AML-193 (cell line): ENCODE results near the gene MSRB3.

Source experiments
- DNase-seq, 2 experiments: peaks; one replicate each; lab custom pipeline; 2025; lab: John Stamatoyannopoulos, UW

The MSRB3 gene

DNA sequence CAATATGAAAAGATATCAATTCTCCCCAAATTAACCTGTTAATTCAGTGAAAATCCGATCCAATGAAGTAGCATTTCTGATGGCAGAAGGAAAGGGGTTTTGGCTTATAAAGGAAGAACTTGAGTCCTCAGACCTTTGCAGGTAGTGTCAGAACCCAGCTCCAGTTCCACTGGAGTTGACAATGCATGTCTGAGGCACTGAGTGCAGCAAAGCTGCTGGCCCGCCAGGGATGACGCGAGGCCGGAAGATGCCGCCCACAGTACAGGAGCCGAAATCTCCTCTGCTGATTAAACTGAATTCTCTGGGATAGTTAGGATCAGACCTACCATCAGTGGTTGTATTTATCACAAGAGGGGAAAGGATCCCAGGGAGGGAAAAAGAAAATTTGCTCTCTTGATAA lies 220.7 kb downstream of the MSRB3 start:
- no peak for DNase-seq

DNA sequence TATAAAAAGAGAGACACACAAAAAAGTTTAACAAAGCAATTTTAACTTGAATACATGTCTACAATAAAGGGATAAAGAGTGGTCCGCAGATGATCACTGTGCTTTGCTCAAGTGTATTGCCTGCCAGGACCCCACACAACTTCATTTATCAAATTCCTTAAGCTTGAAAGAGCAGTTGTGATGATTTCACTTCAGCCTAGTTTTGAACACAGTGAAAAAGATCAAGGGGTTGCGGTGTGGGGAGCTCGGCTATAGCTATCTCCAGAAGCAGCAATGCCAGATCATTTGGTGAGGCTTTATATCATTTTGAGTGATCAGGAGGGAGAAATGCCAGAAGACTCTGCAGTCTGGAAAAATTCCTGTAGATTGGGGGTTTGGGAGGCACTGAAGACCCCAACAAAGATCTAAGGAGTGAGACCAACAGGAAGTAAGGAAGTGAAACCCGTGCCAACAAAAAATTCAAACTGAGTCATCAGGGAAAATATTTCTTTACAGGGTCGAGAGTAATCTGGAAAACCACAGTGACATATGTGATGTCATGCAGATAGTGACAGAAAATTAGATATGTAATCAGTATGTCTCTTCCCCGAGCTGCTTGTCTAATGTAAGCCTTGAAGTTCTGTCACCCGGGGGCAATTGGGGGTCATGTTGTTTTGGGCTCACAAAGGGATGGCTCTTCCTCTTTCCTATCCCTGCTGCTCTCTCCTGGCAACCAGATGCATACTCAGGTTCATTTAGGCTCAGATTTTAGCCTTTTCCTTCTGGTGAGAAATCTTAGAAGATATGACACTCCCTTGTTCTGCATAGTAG lies 221.8 kb downstream of the MSRB3 start:
- DNase-seq, result no peak

DNA sequence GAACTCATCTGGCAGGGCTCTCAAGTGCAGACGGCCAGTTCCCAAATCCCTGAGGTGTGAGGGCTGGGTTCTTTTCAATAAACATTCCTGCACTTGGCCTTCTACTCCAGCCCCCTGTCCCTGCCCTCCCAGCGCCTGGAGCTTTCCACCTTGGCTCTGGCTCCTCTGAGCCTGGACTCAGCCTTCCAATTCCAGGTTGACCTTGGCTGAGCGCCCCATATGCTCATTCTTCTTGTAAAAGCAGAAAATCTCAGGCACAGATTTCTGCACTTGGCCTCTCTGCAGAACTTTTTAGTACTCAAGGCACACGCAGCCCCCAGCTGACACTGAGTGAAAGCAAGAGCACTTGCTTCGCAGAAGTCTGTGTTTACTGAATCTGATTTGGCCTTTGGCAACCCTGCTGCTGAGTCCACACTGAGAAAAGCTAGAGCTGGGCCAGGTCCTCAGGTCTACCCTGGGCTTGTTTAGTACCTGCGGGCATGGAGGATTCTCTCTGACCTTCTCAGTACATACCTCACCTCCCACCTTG lies 222.7 kb downstream of the MSRB3 start:
- no peak for DNase-seq

DNA sequence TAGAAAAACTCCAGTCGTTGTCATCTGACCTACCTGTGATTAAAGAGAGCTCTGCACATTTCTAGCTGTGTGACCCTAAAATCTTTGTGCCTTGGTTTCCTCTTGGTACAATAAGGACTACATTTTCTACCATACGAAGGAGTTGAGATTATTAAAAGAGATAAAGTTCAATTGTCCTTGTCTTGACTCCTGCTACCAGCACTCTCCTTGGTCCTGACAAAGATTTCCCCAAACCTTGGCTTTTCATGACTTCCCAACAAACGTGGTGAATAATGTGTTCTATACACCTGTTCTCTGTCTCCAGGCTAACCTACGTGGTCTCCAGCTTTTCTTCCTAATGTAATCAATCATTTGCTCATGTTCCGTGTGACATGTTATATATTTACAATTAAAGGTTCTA lies 223.5 kb downstream of the MSRB3 start:
- no peak for DNase-seq

DNA sequence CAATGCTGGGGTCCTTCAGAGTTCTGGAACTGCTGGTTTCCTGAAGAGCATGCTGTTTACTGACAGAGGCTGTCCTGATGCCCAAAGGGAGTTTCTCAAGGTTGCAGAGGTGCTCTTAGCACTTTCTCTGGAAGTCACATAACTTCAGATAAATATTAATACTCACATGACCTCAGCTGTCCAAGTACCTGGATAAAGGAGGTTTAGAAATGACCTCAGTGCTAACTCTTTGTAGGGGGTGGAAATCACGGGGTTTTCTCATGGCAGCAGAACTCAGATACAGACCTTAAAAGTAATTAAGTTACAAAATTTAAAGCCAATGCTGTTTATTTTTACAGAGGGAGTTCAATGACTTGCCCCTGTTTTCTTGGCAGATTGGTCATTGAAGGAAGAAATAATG lies 225.9 kb downstream of the MSRB3 start:
- DNase-seq, result no peak

DNA sequence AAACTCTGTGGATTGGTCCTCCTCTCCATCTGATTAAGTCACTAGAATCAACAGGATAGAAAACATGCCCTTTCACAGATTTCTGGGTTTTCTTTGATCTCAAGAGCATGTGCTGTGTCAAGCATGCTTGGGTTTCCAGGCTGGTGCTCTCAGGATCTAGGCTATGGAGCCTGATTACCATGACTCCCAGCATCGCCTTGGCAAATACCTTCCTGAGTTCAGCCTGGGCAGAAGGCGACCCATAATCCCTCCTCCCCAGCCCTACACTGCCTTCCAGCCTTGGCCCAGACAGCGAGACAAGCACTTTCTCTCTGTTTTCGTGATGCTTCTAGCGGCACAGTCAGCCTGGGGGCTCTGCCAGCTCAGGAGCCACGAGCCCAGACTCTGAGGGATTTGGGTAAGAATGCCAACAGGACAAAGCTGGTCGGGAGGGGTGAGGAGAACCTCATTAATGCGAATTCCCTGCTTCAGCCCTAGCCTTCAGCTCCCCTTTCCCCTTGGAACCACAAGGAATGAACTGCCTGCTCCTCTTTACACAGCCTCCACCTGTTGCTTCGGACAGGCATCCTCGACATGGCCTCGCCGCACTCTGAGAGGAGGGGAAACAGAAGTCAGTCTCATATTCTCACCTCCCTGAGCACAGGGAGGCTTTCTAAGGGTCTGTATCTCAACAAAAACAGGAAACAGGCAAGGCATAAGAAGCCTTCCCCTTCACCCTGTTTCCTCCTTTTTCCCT lies 227.1 kb downstream of the MSRB3 start:
- no peak for DNase-seq

DNA sequence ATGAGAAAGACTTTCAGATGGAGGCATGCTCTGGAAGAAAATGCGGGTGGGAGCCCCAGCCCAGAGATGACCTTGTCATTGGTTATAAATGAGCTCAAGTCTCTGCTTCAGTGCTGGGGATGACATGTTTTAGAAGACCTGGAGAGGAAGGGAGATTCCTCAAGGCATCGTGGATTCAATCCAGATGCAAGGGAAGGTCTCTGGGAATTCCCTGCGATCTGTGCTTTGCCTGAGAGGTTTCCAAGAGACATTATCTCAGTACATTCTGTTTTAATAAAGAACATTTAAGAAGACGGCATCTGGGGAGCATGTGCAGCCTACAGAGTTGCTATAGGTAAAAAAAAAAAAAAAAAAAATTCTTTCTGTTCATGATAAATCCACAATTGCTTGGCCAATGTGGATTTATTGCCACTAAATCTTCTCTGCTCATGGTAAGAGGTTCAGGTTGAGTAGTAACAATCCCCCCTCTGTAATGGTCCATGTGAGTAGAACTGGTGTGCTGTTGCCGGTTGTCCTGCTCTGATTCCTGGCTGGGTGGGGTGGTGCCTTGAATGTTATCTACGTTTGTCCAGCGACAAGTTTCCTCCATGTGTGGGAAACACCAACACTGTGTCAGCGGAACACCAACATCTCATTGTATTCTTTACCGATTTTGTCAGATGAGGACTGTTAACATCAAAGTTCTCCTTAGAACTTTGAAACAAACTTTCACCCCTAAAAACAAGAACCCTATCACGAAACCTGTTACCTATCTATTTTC lies 230.0 kb downstream of the MSRB3 start:
- DNase-seq, result no peak

DNA sequence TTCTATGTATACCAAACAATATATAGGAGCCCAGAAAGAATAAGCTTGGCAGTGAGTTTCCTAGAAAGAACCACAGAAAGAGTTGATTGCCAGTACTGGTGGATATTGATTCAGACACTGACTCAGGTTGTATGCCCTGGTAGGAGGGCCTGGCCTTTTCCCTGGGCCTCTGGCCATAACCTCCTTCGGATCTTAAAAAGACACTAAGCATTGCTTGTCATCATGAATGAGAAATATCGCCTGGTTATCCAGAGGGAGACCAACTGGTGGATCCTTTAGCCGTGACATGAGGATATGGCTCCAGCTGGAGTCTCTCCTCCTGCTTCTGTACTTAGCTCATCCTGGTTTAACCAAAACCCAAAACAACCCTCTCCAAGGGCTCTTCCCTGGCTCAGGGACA lies 231.5 kb downstream of the MSRB3 start:
- no peak for DNase-seq

DNA sequence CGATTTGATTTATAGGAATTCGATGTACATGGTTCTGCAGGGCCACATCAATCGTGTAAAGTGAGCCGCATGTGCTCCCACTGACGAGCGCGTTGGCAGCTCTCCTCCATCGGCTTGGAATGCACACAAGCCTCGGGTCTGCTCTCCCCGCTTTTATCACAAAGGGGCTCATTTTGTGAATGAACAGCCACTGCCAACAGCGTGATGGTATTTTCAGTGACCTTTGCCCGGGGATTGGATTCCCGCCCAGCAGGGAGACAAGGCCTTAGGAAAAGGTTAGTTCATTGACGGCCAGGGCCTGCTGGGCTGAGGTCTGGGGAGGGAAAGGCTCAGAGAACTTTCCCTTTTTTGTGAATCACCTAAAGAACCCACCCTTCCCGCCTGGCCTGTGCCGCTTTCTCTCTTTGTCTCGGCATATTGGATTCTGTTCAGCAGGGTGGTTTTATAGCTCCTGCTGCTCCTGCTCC lies 232.1 kb downstream of the MSRB3 start:
- DNase-seq, result no peak

DNA sequence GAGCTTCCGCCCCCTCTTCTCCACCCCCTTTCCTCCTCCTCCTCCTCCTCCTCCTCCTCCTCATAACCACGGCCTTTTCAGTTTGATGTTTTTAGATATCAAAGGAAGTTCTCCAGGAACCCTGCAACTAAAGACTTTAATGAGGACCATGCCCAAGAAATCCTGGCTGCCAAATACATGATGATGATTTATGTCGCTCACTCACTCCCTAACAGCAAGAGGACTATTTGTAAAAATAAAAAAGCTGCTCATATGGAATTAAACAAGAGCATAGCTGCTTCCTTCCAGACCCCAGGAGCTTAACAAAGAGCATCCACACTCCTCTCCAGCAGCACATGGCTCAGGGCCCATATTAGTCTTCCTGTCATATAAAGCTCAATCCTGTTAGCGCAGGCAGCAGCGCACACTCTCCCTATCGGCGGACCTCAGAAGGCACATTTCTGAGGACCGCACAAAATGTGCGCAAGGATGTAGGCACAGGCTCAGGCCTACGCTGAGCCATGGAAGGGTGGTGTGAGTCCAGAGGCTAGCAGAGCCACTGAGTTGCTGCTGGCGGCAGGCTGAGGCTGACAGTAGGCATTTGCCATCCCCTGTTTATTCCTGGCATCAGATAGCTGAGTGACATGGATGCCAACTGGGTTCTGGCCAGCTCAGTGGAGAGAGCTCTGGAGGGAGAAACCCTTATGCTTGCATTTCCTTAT lies 232.8 kb downstream of the MSRB3 start:
- no peak for DNase-seq

DNA sequence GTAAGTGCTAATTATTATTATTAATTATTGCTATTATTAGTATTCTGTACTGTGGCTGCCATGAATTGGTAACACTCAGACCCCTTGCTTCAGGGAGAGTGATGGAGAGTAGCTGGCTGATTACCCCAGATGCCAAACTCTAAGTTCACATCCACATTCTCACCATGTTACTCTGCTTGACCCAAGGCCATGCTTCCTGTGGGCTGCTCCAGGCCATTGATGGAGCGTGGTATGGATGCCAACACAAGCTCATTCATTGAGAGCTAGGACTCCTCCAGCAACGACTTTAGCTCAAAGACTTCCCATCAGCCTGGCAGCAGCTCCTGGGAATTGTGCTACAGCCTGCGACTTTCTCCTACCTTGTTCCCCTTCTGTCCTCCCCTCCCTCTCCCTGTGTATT lies 233.4 kb downstream of the MSRB3 start:
- DNase-seq, result no peak
